Epithelial cell of prostate (primary cell): ENCODE data around the gene OLFML1.

ENCODE experiments used
- DNase-seq: peaks from one replicate; pipeline ENCODE4 v3.0.0-alpha.2; 2011; ENCODE audit warnings: low read depth, low spot score
- H3K27ac ChIP-seq: fragments of 450-650 bp; 2 replicates; pipeline ENCODE4 v1.5.1; 2017; ENCODE audit warnings: mild to moderate bottlenecking

The OLFML1 gene

GRCh38 chr11:7485186-7486097 lies at the start of gene OLFML1:
TSS of gene OLFML1 (plus strand) at chr11:7485506. CDS start at chr11:7485876, 370 bp downstream.
- no peak within 1 kb of the TSS for H3K27ac ChIP-seq
- no peak for DNase-seq

GRCh38 chr11:7436146-7436545 lies 49.2 kb upstream of the OLFML1 start:
- DNase-seq = no peak

GRCh38 chr11:7436657-7437056 lies 48.6 kb upstream of the OLFML1 start:
- DNase-seq = no peak
- H3K27ac ChIP-seq = no peak overlapping the region

More at GRCh38 chr11:7436146-7436545, 49.2 kb upstream of the OLFML1 start:
- no peak overlapping the region for H3K27ac ChIP-seq

DNA sequence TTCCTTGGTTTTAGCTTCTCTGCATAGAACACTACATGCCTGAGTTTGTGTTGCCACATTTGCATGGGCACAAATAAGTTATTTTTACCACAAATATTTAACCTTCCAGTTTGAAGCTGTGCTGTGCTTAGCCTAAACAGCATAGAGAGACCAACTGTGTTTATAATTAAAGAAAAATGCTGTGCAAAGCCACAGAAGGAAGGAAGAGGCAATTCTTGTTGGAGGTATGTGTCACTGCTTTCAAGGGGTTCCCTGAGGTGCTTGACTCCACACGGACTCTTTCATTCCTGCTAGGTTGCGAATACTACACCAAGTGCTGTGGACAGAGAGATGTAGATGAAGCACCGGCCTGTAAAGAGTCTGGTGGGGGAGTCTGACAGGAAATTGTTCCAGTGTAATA lies 47.6 kb upstream of the OLFML1 start:
- H3K27ac ChIP-seq = no peak overlapping the region
- DNase-seq = no peak

- peak; percentile 66 for DNase-seq
- H3K27ac ChIP-seq = no peak overlapping the region
These were observed 45.5 kb upstream of the OLFML1 start for GRCh38 chr11:7439746-7440320.

DNA sequence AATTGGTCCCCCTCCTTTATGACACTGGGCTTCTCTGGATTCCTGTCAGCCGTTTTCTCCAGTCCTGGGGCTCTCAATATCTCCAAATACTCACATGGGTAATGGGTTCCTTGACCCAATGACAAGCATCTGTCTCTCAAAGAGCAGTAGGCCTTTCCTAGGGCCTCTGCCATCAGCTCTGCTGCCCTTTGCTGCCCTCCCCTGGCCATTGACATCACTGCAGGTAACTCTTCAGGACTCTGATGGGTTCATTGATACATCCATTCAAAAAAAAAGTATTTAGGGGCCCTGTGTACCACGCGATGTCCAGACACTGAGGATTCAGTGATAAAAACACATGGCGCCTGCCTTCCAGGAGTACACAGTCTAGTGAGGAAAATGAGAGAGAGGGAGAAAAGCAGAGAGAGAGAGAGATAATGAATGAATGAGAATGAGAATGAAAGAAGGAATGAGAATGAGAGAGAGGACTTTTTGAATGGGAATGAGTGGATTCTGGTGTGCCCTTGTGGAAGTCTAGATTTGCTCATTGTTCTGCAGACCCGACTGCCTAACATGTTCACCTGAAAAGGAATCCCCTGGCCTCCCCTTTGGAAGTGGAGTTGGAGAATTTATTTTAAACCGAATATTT lies 42.6 kb upstream of the OLFML1 start:
- H3K27ac ChIP-seq = no peak overlapping the region
- DNase-seq = no peak

DNA sequence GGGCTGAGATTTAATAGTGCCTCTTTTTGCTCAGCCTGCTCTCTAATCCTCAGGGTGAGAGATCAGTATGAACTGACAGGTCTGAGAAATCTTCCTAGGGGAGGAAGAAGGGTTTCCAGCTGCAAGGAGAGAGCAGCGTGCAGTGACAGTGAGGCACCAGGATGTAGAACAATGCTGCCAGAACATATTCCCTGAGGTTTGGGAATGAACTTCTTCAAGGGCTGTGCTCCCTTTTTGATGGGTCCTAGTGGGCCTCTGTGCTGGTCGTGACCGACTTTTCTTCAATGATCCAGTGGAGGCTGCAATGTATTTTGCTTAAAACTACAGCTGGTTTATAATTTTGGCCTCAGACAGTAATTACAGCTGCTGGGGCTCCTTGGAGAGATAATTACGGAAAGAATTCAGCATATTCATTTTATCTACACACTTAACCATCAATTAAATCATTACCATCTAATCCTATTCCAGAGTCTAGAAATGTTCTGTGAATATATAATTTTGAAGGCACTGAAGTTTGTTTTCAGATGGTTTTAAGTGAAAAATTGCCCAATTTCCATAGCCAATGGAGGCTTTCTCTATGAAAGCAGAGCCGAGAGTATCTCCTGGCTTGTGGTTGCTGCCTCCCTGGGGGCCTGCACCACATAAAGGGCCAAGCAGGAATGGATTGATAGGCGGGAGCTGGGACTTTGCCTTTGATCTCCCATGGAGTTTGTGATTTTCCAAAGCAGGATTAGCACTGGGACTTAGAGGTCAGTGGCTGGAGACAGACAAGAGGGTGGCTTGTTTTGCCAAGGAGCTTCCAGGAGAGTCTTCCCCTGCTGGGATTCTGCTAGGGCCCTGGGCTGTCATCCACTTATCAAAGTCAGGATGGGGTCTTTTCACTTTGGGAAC lies 41.0 kb upstream of the OLFML1 start:
- no peak for DNase-seq
- no peak overlapping the region for H3K27ac ChIP-seq

GRCh38 chr11:7445564-7445963 lies 39.7 kb upstream of the OLFML1 start:
- no peak for DNase-seq
- H3K27ac ChIP-seq = no peak overlapping the region

GRCh38 chr11:7448201-7448600 lies 37.1 kb upstream of the OLFML1 start:
- H3K27ac ChIP-seq = no peak overlapping the region
- no peak for DNase-seq

- H3K27ac ChIP-seq = no peak overlapping the region
- no peak for DNase-seq
These were observed 36.0 kb upstream of the OLFML1 start for GRCh38 chr11:7449211-7449840.

DNA sequence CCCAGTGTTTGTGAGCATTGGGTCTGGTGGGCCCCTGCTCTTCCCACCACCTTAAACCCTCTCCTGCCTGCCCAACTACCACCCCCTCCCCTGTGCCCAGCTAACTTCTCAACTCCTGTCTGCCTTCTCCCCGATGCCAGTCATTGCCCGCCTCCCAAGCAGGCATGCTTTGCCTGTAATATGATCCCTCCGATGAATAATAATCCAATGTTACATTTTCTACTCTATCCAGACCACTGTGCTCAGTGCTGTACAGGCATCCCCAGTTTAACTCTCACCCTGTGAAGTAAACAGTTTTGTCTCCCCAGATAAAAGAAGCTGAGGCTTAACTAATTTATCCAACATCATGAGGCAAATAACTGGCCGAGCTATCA lies 35.5 kb upstream of the OLFML1 start:
- DNase-seq = no peak

GRCh38 chr11:7450836-7451235 lies 34.5 kb upstream of the OLFML1 start:
- H3K27ac ChIP-seq = no peak overlapping the region
- DNase-seq = no peak

More for the DNA sequence above, 35.5 kb upstream of the OLFML1 start:
- H3K27ac ChIP-seq = no peak overlapping the region

- H3K27ac ChIP-seq = no peak overlapping the region
- no peak for DNase-seq
These were observed 33.8 kb upstream of the OLFML1 start for GRCh38 chr11:7451520-7451919.

- no peak for DNase-seq
- H3K27ac ChIP-seq = no peak overlapping the region
These were observed 33.3 kb upstream of the OLFML1 start for GRCh38 chr11:7451952-7452494.

GRCh38 chr11:7454854-7455253 lies 30.5 kb upstream of the OLFML1 start:
- no peak overlapping the region for H3K27ac ChIP-seq
- DNase-seq = no peak

DNA sequence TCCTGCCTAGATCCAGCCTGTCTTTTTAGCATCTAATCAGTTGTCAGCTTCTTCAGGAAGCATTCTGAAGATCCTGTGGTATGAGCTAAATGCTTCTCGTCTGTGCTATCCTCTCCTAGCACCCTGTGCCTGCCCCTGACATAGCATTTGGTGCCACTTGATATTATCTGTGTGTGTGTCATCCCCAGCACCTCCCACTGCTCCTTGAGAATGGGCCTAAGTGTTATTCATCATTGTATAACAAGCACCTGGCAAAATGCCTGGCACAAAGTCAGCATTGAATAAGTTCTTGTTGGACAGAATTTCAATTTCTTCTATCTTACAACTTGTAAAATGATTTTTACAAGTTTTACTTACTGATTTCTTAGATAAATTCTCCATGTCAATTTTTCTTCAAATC lies 28.1 kb upstream of the OLFML1 start:
- no peak overlapping the region for H3K27ac ChIP-seq
- peak; percentile 36 for DNase-seq

- no peak overlapping the region for H3K27ac ChIP-seq
- DNase-seq = no peak
These were observed 22.6 kb upstream of the OLFML1 start for GRCh38 chr11:7462706-7463105.

DNA sequence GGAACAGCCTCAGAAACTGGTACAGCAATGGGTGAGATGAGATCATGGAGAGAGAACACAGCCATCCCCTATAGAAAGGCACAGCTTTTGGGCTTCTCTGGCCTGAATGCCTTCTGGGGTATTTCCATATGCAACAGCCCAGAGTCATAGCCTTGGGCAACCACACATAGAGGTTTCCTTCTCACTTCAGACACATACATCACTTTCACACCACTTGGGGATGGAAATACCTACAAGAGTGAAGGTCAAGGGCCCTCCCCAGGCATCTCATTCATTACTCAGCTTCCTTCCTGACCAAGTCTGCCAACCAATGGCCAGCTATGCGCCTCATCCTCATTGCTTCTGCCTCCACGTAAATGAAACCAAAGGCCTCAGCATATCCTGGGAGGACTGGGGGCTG lies 17.7 kb upstream of the OLFML1 start:
- H3K27ac ChIP-seq = no peak overlapping the region
- no peak for DNase-seq

DNA sequence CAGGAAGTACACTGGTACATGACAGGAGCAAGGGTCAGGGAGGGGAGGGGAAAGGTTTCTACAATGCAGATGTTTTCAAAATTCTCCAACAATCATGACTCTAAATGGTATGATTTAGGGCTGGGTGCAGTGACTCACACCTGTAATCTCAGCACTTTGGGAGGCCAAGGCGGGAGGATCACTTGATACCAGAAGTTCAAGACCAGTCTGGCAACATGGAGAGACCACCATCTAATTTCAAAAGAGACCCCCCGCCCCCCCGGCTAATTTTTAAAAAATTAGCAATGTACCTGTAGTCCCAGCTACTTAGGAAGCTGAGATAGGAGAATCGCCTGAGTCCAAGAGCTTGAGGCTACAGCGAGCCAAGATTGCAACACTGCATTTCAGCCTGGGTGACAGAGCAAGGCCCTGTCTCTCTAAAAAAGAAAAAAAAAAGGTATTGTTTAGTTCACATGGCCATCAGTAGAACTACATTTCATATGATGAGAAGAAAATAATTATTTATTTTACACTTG lies 15.9 kb upstream of the OLFML1 start:
- no peak for DNase-seq
- no peak overlapping the region for H3K27ac ChIP-seq
